Suprapubic skin (tissue), 4 donors: ENCODE data around the gene MLLT6.

Experiments
- EP300 ChIP-seq: sonication (generic); formaldehyde crosslinking; IDR thresholded peaks from one replicate; pipeline ENCODE4 v1.6.1; 2017; ENCODE audit warnings: antibody characterized with exemption
- POLR2A ChIP-seq, 2 donors: fragments of 450-650 bp; IDR thresholded peaks; one replicate each; pipeline ENCODE4 v1.6.1; 2017; ENCODE audit warnings: antibody characterized with exemption in 2 of 2, mild to moderate bottlenecking in 2 of 2, moderate library complexity in 2 of 2
- POLR2AphosphoS5 ChIP-seq, 3 donors: sonication (generic); formaldehyde crosslinking; IDR thresholded peaks; one replicate each; pipeline ENCODE4 v1.6.1; 2017; ENCODE audit warnings: antibody characterized with exemption in 3 of 3
- TF ChIP-seq, protein P1 (sequence below), 2 donors: fragments of 200-600 bp in 1 of 2; fragments of 450-650 bp in 1 of 2; sonication (generic) in 1 of 2; IDR thresholded peaks; one replicate each; pipeline ENCODE4 v1.5.1; 2016 to 2019; ENCODE audit warnings: antibody characterized with exemption in 2 of 2, mild to moderate bottlenecking in 1 of 2, moderate library complexity in 1 of 2

DNA sequence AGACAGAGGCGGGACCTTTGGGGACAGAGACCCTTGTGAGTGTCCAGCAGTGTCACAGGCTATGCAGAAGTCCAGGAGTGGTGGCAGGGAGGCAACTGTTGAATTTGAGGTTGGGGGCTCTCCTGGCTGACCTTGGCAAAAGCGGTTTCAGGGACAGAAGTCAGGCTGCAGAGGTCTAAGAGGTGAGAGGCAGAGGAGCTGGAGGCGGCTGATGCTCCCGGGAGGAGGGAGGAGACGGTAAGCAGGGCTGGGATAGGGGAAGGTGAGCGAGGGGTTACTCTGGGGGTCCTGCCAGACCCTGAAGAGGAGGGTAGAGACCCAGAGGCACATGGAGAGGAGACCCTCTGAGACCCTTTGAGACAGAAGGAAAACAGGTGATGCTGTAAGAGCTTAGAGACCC lies 35.6 kb upstream of the MLLT6 start:
- TF ChIP-seq, protein P1, sequence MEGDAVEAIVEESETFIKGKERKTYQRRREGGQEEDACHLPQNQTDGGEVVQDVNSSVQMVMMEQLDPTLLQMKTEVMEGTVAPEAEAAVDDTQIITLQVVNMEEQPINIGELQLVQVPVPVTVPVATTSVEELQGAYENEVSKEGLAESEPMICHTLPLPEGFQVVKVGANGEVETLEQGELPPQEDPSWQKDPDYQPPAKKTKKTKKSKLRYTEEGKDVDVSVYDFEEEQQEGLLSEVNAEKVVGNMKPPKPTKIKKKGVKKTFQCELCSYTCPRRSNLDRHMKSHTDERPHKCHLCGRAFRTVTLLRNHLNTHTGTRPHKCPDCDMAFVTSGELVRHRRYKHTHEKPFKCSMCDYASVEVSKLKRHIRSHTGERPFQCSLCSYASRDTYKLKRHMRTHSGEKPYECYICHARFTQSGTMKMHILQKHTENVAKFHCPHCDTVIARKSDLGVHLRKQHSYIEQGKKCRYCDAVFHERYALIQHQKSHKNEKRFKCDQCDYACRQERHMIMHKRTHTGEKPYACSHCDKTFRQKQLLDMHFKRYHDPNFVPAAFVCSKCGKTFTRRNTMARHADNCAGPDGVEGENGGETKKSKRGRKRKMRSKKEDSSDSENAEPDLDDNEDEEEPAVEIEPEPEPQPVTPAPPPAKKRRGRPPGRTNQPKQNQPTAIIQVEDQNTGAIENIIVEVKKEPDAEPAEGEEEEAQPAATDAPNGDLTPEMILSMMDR (IDR thresholded peaks at IDR 0.05): no peak
- TF ChIP-seq POLR2AphosphoS5 (IDR thresholded peaks at IDR 0.05) (no peak), EP300 (no peak), POLR2A (IDR thresholded peaks at IDR 0.05) (no peak)
